ENCODE measurements around the gene MAPRE3.
"Not testable (repeated sequence)": the region's sequence is repeated elsewhere in the genome, so short reads cannot be mapped to it uniquely, and the experiment has no call there.

Gene MAPRE3

DNA sequence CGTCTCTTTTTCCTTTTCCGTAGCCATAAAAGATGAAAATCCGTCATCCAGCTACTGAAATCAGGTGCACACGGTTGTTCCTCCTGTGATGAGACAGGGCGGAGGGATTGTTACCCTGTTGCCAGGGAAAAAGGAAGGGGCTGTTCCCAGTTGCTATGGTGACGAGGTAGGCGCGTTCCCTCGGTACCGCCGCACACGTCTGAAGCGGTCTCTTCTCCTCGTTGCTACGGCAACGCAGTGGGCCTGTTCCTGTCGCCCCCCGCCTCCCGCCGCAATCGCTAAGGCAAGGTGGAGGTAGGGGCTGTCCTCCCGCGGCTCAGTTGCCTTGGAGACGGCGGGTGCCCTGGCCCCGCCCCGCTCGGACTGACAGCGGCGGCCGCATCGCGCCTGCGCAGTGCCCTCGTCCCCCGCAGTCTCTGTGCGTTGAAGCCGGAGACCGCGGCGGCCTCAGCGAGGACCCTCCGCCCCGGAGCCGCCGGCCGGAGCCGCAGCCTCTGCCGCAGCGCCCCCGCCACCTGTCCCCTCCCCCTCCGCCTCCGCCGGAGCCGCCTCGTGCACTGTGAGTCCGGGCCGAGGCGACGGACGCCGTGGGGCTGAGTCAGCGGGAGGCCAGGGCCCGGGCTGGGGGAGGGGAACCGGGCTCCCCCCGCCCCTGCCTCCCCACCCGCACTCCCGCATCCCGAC, at the start of gene MAPRE3:
Gene MAPRE3, plus strand, starts transcription at position 394 of the 684 bp plus-strand sequence. CDS start 51,582 bp downstream, outside the sequence.
- Mint-ChIP-seq H3K4me3 (peak within 1 kb of the TSS; percentile 88 to 92), H3K27ac (peak within 1 kb of the TSS; percentile 88), H3K4me1 (peaks cover 10 to 14% of the 10 kb centered on the region in 2 donors), H3K27me3 (peaks cover 25 to 47% of the 10 kb centered on the region in 2 donors), H3K36me3 (no peaks in the 10 kb centered on the region), H3K9me3 (no peaks in the 10 kb centered on the region)
- ATAC-seq (replicated peaks) (peak; percentile 96), DNase-seq (peak; percentile 75)

DNA sequence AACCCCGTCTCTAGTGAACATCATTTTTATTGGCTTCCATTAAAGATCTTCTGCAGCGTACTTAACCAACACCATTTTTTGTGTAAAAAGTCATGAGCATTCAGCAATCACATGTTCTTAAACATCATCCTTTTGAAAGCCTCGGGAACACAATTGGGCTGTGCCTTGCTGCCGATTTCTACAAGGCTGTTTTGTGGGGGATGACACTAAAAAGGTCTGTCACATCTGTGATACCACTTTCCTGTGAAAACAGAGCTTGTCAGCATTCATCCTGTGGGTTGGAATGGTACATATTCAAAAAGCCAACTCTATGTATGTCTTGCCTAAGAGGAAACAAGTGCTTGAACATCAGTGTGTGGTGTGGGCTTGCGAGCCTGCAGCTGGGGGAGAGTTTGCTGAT, 49.1 kb upstream of the MAPRE3 start:
- peaks cover 8 to 12% of the 10 kb centered on the region in 2 donors for H3K4me1 Mint-ChIP-seq
- no peak for ATAC-seq (replicated peaks)
- H3K27me3 Mint-ChIP-seq = peaks cover 27 to 31% of the 10 kb centered on the region in 2 donors
- H3K9me3 Mint-ChIP-seq = no peaks in the 10 kb centered on the region
- no peak overlapping the region for H3K27ac Mint-ChIP-seq
- no peaks in the 10 kb centered on the region for H3K36me3 Mint-ChIP-seq
- no peak for DNase-seq
- H3K4me3 Mint-ChIP-seq = no peak overlapping the region

DNA sequence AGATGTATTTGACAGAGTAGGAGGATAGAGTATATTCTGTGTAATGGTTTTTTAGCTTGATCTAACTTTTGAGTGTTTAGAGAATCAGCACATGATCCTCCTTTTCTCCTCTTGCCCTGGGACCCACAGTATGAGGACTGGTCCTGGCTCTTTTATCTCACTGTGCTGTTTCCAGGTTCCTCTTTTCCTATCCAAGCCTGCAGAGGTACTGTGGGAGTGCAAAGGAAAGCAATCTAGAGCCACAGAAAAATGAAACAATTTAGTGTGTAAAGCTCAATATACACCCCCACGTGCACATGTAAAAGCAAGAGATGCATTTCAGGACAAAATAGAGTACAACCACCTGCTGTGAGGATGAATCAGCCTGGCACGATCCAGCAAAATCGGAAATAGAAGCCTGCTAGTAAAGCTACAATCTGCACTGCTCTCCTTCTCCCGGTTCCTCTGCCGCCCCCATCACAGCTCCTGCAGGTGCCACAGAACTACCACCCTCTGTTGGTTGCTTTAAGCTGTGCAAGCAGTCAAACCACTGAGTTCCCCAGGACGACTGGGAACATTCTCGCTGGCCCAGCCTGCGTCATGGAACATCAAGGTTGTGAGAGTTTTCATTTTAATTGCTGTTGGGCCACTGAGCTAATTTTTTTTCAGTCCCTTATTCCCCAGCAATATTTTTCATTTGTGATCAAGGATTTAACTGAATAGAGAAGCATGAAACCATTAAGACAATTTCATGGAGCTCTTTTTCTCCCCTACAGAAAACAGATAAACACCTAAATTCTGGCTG, 47.8 kb upstream of the MAPRE3 start:
- H3K9me3 Mint-ChIP-seq = no peaks in the 10 kb centered on the region
- H3K27me3 Mint-ChIP-seq = peaks cover 27 to 31% of the 10 kb centered on the region in 2 donors
- no peaks in the 10 kb centered on the region for H3K36me3 Mint-ChIP-seq
- ATAC-seq (replicated peaks) = peak; percentile 97 to 99
- peak overlapping the region; percentile 9 for H3K27ac Mint-ChIP-seq
- peak; percentile 41 for DNase-seq
- H3K4me3 Mint-ChIP-seq = peak overlapping the region in 1 of 2 donors; percentile 12
- H3K4me1 Mint-ChIP-seq = peaks cover 8 to 12% of the 10 kb centered on the region in 2 donors

DNA sequence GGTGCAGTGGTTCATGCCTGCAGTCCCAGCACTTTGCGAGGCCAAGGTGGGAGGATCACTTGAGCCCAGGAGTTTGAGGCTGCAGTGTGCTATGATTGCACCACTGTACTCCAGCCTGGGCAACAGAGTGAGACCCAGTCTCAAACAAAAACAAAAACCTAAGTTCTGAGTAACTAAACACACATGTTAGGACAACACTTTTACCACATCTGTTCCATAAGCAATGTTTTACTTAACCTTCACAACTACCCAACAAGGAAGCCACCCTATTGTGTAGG, 47.3 kb upstream of the MAPRE3 start:
- not testable (repeated sequence) for H3K4me3 Mint-ChIP-seq; ATAC-seq (replicated peaks); H3K27ac Mint-ChIP-seq; H3K36me3 Mint-ChIP-seq; DNase-seq; H3K9me3 Mint-ChIP-seq
- Mint-ChIP-seq H3K4me1 (peaks cover 8 to 12% of the 10 kb centered on the region in 2 donors), H3K27me3 (peaks cover 27 to 31% of the 10 kb centered on the region in 2 donors)

DNA sequence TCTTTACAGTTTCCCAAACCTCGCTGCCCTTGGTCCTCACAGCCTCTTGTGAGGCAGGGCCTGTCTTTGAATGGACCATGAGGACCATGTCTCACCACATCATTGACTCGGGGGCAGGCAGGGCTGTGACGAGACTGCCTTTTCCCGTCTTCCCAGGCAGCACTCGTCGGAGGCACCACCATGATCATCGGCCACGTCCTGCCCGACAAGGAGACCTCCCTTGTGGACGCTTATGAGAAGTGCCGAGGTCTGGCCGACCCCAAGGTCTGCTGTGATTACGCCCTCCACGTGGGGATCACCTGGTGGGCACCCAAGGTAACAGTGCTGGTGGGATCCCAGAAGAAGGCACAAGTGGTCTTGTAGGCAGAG, 45.7 kb upstream of the MAPRE3 start:
- no peak for ATAC-seq (replicated peaks)
- Mint-ChIP-seq H3K36me3 (no peaks in the 10 kb centered on the region), H3K9me3 (no peaks in the 10 kb centered on the region), H3K4me3 (no peak overlapping the region), H3K4me1 (peaks cover 8 to 12% of the 10 kb centered on the region in 2 donors), H3K27me3 (peaks cover 30 to 35% of the 10 kb centered on the region in 2 donors), H3K27ac (no peak overlapping the region)
- DNase-seq = no peak

DNA sequence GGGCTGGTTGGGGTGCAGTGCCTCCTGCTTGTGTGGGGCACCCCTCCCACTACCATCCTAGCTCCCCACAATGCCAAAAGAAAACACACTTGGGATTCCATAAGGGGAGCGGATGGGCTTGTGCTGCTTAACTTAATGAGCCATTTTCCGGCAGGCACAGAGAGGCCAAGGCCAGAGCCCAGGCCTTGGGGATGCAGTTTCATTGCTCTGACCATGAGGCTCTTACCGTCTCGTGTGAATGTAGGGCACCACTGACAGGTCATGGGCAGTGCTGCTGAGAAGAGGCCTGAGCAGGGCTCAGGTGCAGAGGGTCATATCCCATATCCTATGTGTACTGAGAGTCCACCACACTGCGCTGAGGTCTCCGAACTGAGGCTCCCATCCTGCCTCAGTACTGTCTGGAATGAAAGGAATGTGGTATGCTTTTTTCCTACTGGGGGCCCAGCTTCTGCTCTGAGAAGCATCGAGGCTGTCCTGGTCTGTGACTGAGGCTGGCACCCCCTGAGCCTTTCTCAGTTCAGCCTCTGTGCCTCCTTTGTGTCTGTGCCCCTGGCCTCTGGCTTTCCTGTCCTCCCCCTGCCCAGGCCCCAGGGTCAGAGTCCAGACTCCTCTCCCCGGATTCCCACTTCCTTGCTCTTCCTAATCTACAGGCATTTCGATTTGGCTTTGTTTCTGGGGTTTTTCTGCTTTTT, 45.2 kb upstream of the MAPRE3 start:
- Mint-ChIP-seq H3K36me3 (no peaks in the 10 kb centered on the region), H3K27ac (no peak overlapping the region), H3K4me1 (peaks cover 8 to 12% of the 10 kb centered on the region in 2 donors), H3K4me3 (no peak overlapping the region), H3K9me3 (no peaks in the 10 kb centered on the region), H3K27me3 (peaks cover 36 to 40% of the 10 kb centered on the region in 2 donors)
- ATAC-seq (replicated peaks) = no peak
- DNase-seq = no peak

DNA sequence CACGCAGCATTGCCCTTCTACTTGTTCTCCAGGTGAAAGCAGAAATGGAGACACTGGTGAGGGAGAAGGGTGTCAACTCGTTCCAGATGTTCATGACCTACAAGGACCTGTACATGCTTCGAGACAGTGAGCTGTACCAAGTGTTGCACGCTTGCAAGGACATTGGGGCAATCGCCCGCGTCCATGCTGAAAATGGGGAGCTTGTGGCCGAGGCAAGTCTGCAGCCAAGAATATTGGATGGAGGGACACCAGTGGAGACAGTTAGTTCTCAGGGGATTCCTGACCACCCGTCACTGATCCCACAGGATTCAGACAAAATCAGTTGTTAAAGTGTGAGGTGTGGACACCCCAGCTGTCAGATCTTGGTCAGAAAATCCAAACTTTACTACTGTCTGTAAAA, 43.2 kb upstream of the MAPRE3 start:
- Mint-ChIP-seq H3K27me3 (peaks cover 24 to 28% of the 10 kb centered on the region in 2 donors), H3K4me3 (no peak overlapping the region), H3K27ac (no peak overlapping the region), H3K36me3 (no peaks in the 10 kb centered on the region), H3K9me3 (no peaks in the 10 kb centered on the region), H3K4me1 (peaks cover 8 to 10% of the 10 kb centered on the region in 2 donors)
- no peak for DNase-seq
- no peak for ATAC-seq (replicated peaks)

DNA sequence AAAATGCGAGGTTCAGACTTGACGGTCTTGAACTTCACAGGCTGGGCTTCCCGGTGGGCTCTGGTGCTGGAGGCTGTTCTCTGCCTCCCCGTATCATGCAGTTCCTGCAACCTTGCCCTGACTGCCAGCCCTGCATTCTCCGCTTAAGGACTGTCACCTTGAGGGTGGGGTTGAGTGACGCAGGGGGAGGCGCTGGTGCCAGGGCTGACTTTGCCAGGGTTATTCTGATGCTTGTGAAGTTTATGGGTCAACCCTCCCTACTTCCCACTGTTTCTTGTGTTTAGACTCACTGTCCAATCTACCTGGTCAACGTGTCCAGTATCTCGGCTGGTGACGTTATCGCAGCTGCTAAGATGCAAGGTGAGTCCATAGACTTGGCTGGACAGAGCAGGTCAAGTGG, 37.5 kb upstream of the MAPRE3 start:
- H3K9me3 Mint-ChIP-seq = no peaks in the 10 kb centered on the region
- no peak for ATAC-seq (replicated peaks)
- no peaks in the 10 kb centered on the region for H3K36me3 Mint-ChIP-seq
- H3K4me1 Mint-ChIP-seq = no peaks in the 10 kb centered on the region
- H3K27ac Mint-ChIP-seq = no peak overlapping the region
- no peak for DNase-seq
- no peak overlapping the region for H3K4me3 Mint-ChIP-seq
- H3K27me3 Mint-ChIP-seq = peaks cover 28 to 36% of the 10 kb centered on the region in 2 donors

DNA sequence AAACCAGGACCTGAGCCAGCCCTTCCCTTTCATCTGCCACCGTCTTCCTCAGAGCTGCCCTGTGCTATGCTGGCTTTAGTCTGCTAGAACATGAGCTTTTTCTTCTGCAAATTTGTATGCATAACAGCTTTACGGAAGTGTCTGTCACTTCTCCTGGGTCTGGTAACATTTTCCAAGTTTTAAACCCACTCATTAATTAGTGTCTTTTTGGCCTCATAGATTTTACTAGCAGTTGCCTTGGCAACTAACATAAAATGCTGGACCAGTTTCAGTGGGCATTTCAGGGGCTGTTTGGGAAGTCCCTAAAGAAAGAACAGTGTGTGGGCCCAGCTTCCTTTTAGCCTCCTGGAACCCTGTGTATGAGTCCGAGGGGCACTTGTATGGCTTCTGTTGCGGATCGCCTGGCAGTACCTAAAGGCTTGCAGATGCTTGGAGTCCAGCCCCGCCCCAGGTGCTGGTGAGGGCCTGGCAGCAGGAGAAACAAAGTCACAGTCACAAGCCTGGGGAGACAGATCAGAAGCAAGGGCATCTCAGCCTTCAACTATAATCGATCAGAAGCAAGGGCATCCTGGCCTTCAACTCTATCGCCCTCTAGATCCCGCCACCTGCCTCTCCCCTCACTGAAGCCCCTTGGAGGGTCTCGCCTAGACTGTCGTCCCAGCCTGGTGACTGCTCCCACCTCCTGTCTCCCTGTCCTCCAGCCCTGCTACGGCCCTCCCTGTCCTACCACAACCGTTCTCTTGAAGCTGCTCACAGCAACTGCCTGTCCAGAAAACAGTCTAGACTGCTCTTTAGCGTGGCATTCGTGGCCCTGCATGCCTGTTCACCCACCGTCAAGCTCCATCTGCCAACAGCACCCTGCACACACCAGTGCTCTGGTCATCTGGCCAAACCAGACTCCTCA, 36.8 kb upstream of the MAPRE3 start:
- H3K36me3 Mint-ChIP-seq = no peaks in the 10 kb centered on the region
- ATAC-seq (replicated peaks) = no peak
- no peak overlapping the region for H3K27ac Mint-ChIP-seq
- H3K4me1 Mint-ChIP-seq = no peaks in the 10 kb centered on the region
- H3K4me3 Mint-ChIP-seq = no peak overlapping the region
- H3K27me3 Mint-ChIP-seq = peaks cover 28 to 37% of the 10 kb centered on the region in 2 donors
- DNase-seq = no peak
- no peaks in the 10 kb centered on the region for H3K9me3 Mint-ChIP-seq

DNA sequence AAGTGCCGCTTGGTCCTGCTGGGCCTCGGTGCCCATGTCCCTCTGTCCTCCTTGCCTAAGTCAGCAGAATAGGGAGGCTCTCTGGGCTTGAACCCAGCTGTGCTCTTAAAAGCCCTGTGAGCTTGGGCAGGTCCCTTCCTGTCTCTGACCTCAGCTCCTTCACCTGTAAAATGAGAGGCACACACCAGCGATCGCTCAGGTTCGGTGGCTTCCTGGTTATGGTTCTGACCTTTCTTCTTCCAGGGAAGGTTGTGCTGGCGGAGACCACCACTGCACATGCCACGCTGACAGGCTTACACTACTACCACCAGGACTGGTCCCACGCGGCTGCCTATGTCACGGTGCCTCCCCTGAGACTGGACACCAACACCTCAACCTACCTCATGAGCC, 36.1 kb upstream of the MAPRE3 start:
- no peaks in the 10 kb centered on the region for H3K36me3 Mint-ChIP-seq
- no peak overlapping the region for H3K4me3 Mint-ChIP-seq
- no peak overlapping the region for H3K27ac Mint-ChIP-seq
- DNase-seq (no peak), ATAC-seq (replicated peaks) (no peak)
- H3K9me3 Mint-ChIP-seq = no peaks in the 10 kb centered on the region
- H3K27me3 Mint-ChIP-seq = peaks cover 28 to 42% of the 10 kb centered on the region in 2 donors
- H3K4me1 Mint-ChIP-seq = no peaks in the 10 kb centered on the region

DNA sequence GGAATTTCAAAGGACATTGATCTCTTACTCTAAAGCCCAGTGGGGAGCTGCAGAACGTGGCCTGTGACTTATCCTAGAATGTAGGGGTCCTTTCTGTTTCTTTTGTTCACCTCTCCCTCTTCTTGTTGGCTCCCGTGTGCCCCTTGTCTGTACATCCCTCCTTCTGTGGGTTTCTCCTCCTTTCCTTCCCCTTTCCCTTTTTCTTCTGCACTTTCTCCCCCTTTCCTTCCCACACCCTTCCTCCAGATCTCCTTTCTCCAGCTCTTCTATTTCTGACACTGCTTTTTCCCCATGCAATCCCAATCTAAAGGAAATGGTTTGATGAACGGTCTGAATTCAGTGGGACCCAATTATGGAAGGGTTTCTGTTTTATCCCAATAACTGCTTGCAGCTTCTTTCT, 35.5 kb upstream of the MAPRE3 start:
- Mint-ChIP-seq H3K4me3 (no peak overlapping the region), H3K9me3 (no peaks in the 10 kb centered on the region), H3K36me3 (no peaks in the 10 kb centered on the region), H3K27me3 (peaks cover 26 to 40% of the 10 kb centered on the region in 2 donors), H3K4me1 (no peaks in the 10 kb centered on the region), H3K27ac (no peak overlapping the region)
- ATAC-seq (replicated peaks) = no peak
- DNase-seq = no peak

DNA sequence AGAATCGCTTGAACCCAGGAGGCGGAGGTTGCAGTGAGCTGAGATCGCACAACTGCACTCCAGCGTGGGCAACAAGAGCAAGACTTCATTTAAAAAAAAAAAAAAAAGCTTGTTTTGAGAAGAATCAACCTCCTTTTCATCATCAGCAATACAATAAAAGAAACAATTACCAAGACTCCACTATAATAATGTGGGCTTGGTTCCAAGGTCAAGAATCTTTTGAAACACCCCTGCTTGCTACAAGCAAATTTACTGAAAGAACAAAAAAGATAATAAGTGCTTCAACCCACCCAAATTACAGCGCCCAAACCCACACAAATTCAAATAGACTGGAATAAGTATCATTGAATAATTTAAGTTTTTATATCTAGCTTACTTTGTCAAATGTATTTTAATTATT, 33.6 kb upstream of the MAPRE3 start:
- Mint-ChIP-seq H3K9me3 (no peaks in the 10 kb centered on the region), H3K4me3 (no peak overlapping the region), H3K27me3 (peaks cover 26 to 37% of the 10 kb centered on the region in 2 donors), H3K27ac (no peak overlapping the region), H3K4me1 (no peaks in the 10 kb centered on the region), H3K36me3 (no peaks in the 10 kb centered on the region)
- DNase-seq (no peak), ATAC-seq (replicated peaks) (no peak)

DNA sequence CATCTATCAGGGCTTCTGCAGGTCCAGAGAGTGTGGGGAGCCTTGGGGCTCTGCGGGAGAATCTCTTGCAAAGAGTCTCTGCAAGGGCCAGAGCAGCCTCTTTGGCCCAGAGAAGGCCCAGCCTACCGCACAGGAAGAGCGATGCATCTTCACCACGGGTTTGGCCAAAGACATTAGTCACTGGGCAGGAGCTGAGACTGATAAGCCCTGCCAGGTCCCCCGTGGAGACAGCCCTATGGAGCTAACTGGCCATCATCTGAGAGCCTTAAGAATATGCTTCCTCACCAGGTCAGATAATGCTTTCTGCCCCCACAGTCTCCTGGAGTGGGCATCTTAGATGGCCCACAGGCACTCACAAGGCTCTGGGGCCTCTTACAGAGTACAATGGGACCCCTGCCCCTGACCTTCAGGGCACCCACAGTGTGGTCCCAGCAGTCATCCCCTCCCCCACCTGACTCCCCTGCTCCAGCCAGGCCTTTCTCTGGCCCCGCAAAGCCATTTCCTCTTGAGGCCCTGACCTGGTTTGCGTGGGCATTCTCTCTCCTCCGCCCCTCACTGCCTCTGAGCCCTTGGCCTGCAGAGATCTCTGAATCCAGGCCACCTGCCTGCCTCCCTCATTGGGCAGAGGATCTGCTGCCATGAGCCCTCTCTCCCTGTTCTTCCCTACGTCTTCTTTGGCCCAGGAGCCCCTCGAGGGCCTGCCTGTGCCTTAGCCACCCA, 31.9 kb upstream of the MAPRE3 start:
- DNase-seq (no peak), ATAC-seq (replicated peaks) (no peak)
- Mint-ChIP-seq H3K4me3 (no peak overlapping the region), H3K27ac (no peak overlapping the region), H3K4me1 (peaks cover 5 to 8% of the 10 kb centered on the region in 2 donors), H3K36me3 (no peaks in the 10 kb centered on the region), H3K27me3 (peaks cover 33 to 51% of the 10 kb centered on the region in 2 donors), H3K9me3 (no peaks in the 10 kb centered on the region)
